HG02938 (cell line): Measurements from ENCODE around the gene IL32.
A peak's percentile ranks its signal among the peaks of the same experiment; 100 is the strongest.
"Not testable (repeated sequence)": the region's sequence is repeated elsewhere in the genome, so short reads cannot be mapped to it uniquely, and the experiment has no call there.

Experiments used
- ATAC-seq: cut with Tn5 transposase; IDR thresholded peaks from one replicate; pipeline ENCODE4 v1.9.1; 2021; ENCODE audit warnings: mild to moderate bottlenecking, moderate library complexity; ENCODE audit not compliant: unreplicated experiment

IL32 gene

DNA sequence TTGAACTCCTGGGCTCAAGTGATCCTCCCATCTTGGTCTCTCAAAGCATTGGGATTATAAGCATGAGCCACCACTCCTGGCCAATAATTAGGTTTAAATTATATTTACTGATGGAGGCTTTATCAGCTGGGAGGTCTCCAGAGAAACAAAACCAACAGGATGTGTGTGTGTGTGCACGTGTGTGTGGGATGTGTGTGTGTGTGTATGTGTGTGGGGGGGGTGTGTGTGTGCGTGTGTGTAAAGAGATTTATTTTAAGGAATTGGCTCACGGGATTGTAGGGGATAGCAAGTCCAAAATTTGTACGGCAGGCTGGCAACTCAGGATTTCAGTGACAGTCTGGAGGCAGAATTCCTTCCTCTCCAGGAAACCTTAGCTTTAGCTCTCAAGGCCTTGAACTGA lies 14.4 kb upstream of the IL32 start:
- no peak for ATAC-seq

- ATAC-seq = no peak
Observed at GRCh38 chr16:3051494-3051893, 13.9 kb upstream of the IL32 start.

DNA sequence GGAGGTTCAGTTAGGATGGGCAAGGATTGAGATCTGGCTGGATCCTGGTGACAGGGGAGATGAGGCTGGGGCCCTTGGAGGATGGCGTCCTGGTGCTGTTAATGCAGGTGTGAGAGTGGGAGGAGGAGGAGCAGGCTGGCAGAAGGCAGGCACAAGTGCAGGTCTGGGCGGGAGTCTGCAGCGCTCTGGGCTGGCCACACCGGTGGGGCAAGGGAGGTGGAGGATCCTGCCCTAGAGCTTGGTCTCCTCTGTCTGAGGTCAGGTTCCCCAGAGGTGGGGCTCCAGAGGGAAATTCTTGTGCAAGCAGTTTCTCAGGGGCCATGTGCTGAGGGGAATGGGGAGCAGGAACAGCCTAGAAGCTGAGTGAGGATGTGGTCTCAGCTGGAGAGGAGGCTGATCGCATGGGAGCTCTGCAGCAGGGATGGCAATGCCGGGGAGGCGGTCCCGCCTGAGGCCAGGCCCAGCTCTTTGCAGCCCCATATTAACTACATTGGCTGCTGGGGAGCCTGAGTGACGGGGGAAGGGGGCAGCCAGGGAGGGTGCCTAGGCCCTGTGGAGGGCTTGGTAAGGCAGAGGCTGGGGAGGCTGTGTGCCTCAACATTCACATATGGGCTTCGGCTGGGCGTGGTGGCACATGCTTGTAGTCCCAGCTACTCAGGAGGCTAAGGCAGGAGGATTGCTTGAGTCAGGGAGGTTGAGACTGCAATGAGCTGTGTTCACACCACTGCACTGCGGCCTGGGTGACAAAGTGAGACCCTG lies 12.7 kb upstream of the IL32 start:
- ATAC-seq = not testable (repeated sequence)

DNA sequence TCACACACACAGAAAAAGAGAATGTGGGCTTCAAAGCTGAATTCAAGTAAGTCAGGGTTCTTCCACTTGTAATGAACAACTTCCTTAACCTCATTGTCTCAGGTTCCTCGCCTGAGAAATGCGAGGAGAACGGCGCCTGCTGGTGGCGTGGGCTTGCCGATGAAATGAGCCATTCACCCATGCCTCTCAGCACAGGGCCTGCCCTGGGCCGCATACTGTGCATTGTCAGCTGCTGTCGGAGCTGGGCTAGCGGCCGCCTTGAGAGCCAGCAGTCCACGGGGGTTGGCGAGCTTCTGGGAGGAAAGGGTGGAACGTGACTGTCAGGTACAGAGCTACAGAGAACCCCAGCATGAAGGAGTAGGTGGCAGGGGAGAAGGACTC lies 12.1 kb upstream of the IL32 start:
- not testable (repeated sequence) for ATAC-seq

DNA sequence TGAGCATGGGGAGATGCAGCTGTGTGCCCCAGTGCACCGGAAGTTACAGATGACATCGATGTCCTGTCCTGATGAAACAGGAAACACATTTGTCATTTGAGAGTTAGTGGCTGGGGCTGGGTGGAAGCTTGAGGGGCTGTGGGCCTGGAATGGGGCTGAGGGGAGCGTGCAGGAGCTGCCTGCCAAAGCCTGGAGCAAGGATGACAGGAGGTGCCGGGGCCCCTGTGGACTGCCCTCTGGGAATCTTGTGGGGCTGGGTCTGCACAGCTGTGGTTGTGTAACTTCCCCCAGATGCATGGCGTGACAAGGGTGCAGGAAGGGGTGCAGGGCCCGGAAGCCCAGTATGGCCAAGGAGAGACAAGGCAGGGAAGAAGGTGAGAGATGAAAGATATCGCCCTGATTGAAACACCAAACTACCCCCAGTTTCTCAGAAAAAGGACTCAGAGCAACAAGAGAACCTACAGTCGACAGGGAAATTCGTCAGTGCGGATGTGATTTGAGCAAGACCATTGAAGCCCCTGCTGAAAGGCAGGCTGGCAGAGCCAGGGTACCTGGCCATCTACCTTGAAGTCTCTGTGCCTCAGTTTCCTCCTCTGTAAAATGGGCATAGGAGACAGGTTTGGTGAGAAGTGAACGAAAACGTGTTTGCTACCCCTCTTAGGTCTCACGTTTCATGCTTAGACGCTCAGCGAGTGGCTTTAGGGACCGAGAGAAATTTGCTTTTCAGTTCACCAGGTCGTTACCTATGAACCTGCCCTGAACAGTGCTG lies 10.3 kb upstream of the IL32 start:
- no peak for ATAC-seq

DNA sequence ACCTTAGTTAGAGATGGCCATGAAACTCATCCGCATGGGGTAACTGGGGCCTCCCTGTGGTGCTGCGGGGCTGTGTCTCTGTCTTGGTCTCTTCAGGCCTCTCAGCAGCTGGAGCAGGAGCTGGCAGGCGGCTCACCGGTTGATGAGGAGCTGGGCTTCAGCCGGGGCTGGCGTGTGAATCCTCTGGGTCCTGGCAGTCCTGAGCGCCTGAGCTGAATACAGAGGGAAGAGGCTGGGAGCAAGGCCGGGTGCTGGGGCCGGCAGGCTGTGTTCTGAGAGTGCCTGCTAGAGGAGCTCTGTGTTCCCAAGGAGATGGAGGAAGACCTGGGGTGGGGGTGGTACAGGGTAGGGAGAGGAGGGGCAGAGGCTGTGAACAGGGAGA lies 9.7 kb upstream of the IL32 start:
- not testable (repeated sequence) for ATAC-seq

DNA sequence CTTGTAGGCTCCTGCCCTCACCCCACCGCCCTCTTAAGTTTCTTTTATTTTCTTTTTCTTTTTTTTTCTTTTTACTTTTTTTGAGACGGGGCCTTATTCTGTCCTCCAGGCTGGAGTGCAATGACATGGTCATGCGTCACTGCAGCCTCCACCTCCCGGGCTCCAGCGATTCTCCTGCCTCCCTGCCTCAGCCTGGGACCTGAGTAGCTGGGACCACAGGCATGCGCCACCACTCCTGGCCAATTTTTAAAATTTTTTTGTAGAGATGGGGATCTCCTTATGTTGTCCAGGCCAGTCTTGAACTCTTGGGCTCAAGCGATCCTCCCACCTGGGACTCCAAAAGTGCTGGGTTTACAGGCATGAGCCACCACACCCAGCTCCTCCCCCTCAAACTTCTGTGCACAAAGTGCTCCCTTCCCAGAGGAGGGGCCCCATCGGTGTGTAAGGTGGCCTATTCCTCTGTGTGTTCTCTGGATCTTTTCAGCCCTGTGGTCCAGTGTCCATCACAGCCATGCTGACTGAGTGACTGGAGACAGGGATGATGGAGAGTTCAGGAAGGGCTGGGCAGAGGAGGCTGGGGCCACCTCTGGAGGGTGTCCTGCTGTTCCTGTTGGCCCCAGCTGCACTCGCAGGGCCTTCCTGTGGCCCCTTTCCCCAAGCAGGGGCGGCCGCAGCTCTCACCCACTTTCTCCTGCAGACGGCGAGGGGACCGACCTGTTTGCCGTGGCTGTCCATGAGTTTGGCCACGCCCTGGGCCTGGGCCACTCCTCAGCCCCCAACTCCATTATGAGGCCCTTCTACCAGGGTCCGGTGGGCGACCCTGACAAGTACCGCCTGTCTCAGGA lies 8.9 kb upstream of the IL32 start:
- no peak for ATAC-seq

- ATAC-seq = no peak
Observed at GRCh38 chr16:3057181-3058138, 8.0 kb upstream of the IL32 start.

DNA sequence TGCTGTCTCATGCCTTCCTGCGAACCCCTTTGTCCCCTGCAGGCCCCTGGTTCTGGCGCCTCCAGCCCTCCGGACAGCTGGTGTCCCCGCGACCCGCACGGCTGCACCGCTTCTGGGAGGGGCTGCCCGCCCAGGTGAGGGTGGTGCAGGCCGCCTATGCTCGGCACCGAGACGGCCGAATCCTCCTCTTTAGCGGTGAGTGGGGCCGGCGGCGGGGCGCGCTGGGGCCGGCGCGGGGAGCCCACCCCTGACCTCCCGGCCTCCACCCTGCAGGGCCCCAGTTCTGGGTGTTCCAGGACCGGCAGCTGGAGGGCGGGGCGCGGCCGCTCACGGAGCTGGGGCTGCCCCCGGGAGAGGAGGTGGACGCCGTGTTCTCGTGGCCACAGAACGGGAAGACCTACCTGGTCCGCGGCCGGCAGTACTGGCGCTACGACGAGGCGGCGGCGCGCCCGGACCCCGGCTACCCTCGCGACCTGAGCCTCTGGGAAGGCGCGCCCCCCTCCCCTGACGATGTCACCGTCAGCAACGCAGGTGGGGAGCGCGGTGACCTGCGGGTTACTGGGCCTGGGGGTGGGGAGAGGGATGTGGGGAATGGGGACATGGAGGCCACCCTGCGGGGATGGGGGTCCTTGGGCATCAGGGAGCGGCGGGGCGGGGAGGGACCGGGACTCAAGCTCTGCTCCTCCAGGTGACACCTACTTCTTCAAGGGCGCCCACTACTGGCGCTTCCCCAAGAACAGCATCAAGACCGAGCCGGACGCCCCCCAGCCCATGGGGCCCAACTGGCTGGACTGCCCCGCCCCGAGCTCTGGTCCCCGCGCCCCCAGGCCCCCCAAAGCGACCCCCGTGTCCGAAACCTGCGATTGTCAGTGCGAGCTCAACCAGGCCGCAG lies 7.1 kb upstream of the IL32 start:
- ATAC-seq = no peak

- peak; percentile 66 for ATAC-seq
Observed at GRCh38 chr16:3059041-3059722, 6.3 kb upstream of the IL32 start.

DNA sequence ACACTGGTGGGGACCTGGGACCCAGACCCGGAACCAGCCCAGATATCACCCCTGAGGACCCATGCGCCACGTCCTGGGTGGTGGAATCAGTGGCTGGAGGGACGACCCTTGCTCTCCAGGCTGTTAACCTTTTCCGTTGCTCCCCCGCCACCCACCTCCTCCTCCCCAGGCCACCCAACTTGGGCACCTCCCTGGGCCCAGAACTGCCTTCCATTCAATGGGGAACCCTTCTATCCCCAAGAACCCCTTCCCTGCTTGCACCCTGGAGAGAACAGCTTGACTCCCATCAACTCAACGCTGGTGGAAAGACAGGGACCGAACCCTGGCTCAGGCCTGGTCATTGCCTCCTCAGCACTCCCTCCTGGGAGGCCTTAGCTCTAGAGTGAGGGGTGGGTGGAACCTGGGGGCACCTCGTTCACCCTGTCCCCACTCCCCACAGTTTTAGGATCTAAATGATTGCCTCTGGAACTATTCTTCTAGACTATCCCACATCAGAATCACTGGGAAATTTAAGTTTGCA lies 5.7 kb upstream of the IL32 start:
- no peak for ATAC-seq

DNA sequence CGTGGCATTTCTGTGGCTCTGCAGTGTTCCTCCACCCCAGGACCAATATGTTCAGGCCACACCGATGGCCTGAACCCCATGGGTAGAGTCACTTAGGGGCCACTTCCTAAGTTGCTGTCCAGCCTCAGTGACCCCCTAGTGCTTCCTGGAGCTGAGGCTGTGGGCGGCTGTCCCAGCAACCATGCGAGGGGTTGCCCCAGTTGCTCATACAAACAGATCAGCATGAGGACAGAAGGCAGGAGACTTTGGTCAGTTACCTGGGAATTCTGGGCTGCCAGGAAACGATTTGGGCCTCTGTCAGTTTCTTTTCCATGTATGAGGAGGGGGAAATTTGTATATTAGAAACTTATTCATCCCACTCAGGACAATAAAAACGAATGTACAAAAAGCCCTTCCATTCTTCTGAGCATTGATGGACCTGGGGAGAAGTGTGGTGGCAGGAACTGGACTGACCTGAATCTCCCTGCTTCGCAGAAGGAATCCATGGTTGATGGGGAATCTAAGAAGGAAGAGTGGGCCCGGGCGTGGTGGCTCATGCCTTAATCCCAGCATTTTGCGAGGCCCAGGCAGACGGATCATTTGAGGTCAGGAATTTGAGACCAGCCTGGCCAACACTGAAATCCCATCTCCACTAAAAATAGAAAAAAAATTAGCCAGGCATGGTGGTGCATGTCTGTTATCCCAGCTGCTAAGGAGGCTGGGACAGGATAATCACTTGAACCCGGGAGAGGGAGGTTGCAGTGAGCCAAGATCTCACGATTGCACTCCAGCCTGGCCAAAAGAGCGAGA lies 4.9 kb upstream of the IL32 start:
- ATAC-seq = no peak

DNA sequence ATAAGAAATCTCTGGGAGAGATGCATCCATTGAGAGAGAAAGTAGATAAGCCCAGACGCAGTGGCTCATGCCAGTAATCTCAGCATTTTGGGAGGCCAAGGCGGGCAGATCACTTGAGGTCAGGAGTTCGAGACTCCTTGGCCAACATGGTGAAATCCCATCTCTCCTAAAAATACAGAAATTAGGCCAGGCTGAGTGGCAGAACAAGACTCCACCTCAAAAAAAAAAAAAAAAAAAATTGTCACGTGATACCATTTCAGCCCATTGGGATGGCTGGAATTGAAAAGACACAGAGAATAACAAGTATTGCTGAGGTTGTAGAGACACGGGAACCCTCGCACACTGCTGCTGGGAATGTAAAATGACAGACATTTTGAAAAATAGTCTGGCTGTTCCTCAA lies 2.9 kb upstream of the IL32 start:
- no peak for ATAC-seq

DNA sequence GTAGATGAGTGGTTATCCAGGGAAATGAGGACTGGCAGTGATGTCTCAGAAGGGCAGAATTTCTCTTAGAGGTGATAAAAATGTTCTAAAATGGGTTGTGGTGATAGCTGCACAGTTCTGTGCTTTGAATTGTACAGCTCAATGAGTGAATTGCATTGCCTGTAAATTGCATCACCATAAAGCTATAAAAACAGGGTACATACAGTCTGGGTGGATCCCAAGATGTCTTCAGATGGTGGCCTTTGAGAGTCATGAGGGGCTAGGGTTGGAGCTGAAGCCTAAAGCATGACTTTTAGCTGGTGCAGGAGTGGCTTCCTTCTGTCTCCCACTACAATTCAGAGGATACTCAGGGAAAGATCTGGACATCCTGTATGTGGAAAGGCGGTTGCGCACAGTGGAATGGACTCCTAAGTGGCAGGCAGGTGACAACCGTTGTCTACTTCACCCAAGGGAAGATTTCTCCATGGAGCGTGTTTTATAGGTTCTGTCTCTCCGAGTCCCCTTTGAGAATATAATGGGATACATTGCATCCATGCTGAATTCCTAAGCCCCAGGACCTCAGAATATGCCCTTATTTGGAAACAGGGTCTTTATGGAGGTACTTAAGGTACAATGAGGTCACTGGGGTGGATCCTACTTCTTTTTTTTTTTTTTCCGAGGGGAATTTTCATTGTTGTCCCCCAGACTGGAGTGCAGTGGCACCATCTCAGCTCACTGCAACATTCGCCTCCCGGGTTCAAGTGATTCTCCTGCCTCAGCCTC lies 1.6 kb upstream of the IL32 start:
- no peak for ATAC-seq

DNA sequence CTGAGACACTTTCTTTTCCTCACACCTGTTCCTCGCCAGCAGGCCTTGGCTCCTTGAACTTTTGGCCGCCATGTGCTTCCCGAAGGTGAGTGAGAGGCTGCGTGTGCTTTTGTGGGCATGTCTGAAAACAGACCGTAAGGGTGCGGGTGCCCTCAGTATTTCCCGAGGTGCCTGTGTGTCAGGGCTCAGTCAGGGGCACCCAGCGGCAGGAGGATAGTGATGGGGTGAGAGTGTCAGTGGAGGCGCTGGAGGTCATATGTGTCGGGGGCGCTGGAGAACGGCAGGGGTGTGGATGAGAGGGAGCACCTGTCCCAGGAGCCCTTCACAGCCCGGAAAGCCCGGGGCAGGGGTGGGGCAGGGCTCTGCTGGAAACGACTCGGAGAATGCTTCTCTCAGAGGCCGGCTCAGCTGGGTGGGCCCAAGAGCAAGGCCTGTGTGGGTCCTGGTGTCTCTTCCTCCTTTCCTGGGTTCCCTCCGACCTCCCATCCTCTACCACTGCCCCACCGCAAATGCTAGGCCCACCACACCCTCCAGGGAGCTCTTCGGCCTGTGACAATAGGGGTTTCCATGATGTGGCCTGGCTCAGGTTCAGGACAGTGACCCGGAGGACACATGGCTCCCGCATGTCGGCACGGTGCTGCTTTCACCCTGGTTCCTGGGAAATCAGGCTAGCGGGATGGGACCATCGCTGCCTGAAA lies 451 bp downstream of the IL32 start:
- no peak for ATAC-seq

DNA sequence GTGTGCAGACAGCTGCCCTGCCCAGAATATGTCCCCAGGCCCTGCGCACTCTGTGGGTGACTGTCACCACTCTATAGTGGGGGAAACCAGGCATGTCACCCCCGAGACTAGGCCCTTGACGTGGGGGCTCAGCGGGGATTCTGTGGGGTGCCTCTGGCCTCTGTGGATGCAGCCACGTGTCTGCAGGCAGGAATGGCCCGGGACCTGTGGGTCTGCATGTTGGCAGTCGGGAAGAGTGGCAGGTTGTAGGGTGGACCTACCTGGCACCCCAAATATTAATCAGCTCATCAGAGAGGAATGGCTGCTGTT lies 954 bp downstream of the IL32 start:
- ATAC-seq = no peak

- no peak for ATAC-seq
Observed at GRCh38 chr16:3068487-3068886, 3.0 kb downstream of the IL32 start.
